Activated B cell treated with CpG ODN at 0.5 μM for 24 hours (primary cell): ENCODE measurements around the gene PNRC2. TPM values are rescaled to one million over a fixed set of nuclear protein-coding genes. Genes with fewer than 3 reads are reported as not detected.

Source experiments
- ATAC-seq: fragments of 200-7000 bp; cut with Tn5 transposase; one replicate; pipeline ENCODE4 v1.10.0; 2021; ENCODE audit warnings: low read depth, mild to moderate bottlenecking, moderate library complexity
- CTCF ChIA-PET: fragments of 350-600 bp; sonication (Branson Sonifier 250); formaldehyde crosslinking; loops from one replicate; lab custom pipeline; 2021; ENCODE audit warnings: antibody characterized with exemption; lab: Charles Lee
- POLR2A ChIA-PET: fragments of 350-600 bp; sonication (Branson Sonifier 250); formaldehyde crosslinking; loops from one replicate; lab custom pipeline; 2021; ENCODE audit warnings: antibody characterized with exemption; lab: Charles Lee
- DNase-seq: peaks from one replicate; pipeline ENCODE4 v3.0.0; 2022
- H3K27ac Mint-ChIP-seq: one replicate; pipeline ENCODE4 v1.8.0; 2020; ENCODE audit warnings: mixed read lengths
- H3K27me3 Mint-ChIP-seq: one replicate; pipeline ENCODE4 v1.8.0; 2021; ENCODE audit warnings: mixed read lengths
- H3K36me3 Mint-ChIP-seq: one replicate; pipeline ENCODE4 v1.8.0; 2021; ENCODE audit warnings: low read depth, mixed read lengths
- H3K4me1 Mint-ChIP-seq: one replicate; pipeline ENCODE4 v1.8.0; 2021; ENCODE audit warnings: mixed read lengths
- H3K4me3 Mint-ChIP-seq: one replicate; pipeline ENCODE4 v1.8.0; 2020; ENCODE audit warnings: mild to moderate bottlenecking, mixed read lengths
- H3K9me3 Mint-ChIP-seq: one replicate; pipeline ENCODE4 v1.8.0; 2020; ENCODE audit warnings: mixed read lengths
- CTCF ChIP-seq: fragments of 200-600 bp; IDR thresholded peaks from one replicate; pipeline ENCODE4 v1.8.0; 2022; ENCODE audit warnings: antibody characterized with exemption, mild to moderate bottlenecking
- intact Hi-C: fragments of 100-400 bp; cut with micrococcal nuclease; formaldehyde crosslinking; loops from one replicate; pipeline ENCODE4 v1.15.1; 2024
- total RNA-seq: library from RNA; stranded (reverse); gene quantifications from 2 replicates; pipeline ENCODE4 v1.2.3, GENCODE V29; 2022

PNRC2 gene
- total RNA-seq, 1 donor from 2014 or later = 184 TPM

- ATAC-seq = no peak
- intact Hi-C loops = no loop called here
- DNase-seq = no peak
- TF ChIP-seq CTCF = no peak
- H3K4me1 Mint-ChIP-seq = peaks cover 18% of the 10 kb centered on the region
- ChIA-PET CTCF (interaction anchor here (1.2 kb wide), 1 partner anchor 111 kb away, joined by 3 read pairs; no protein-coding TSS in a partner anchor), POLR2A (no interaction called here)
- no peak overlapping the region for H3K4me3 Mint-ChIP-seq
- no peak overlapping the region for H3K27ac Mint-ChIP-seq
- H3K9me3 Mint-ChIP-seq = no peaks in the 10 kb centered on the region
- H3K36me3 Mint-ChIP-seq = no peaks in the 10 kb centered on the region
- no peaks in the 10 kb centered on the region for H3K27me3 Mint-ChIP-seq
Measured at GRCh38 chr1:23922321-23922943, 37.2 kb upstream of the PNRC2 start.

GRCh38 chr1:23923592-23924499 lies 35.8 kb upstream of the PNRC2 start:
- Mint-ChIP-seq H3K27me3 (no peaks in the 10 kb centered on the region), H3K9me3 (no peaks in the 10 kb centered on the region), H3K27ac (peak overlapping the region; percentile 16), H3K4me3 (no peak overlapping the region), H3K36me3 (no peaks in the 10 kb centered on the region), H3K4me1 (peaks cover 14% of the 10 kb centered on the region)
- intact Hi-C loops = no loop called here
- ChIA-PET CTCF (no interaction called here), POLR2A (no interaction called here)
- no peak for ATAC-seq
- DNase-seq = no peak
- no peak for TF ChIP-seq CTCF

- ChIA-PET CTCF (interaction anchor here (1.1 kb wide), 1 partner anchor 8 kb away, joined by 3 read pairs; no protein-coding TSS in a partner anchor), POLR2A (interaction anchor here (0.7 kb wide), 1 partner anchor 32 kb away, joined by 7 read pairs; no protein-coding TSS in a partner anchor)
- ATAC-seq (no peak), DNase-seq (no peak)
- Mint-ChIP-seq H3K4me3 (no peak overlapping the region), H3K27ac (no peak overlapping the region), H3K9me3 (no peaks in the 10 kb centered on the region), H3K27me3 (no peaks in the 10 kb centered on the region), H3K4me1 (peaks cover 19% of the 10 kb centered on the region), H3K36me3 (no peaks in the 10 kb centered on the region)
- TF ChIP-seq CTCF = no peak
- intact Hi-C loops = no loop called here
Measured at GRCh38 chr1:23924601-23925000, 35.0 kb upstream of the PNRC2 start.

GRCh38 chr1:23925279-23925678 lies 34.3 kb upstream of the PNRC2 start:
- Mint-ChIP-seq H3K4me3 (no peak overlapping the region), H3K9me3 (no peaks in the 10 kb centered on the region), H3K36me3 (no peaks in the 10 kb centered on the region), H3K27me3 (no peaks in the 10 kb centered on the region), H3K27ac (no peak overlapping the region), H3K4me1 (peaks cover 14% of the 10 kb centered on the region)
- no peak for DNase-seq
- CTCF ChIA-PET = interaction anchor here (0.7 to 1.1 kb wide), 2 partner anchors 9 to 12 kb away, joined by 3 read pairs; partner anchors contain the start of gene CNR2
- intact Hi-C loops = no loop called here
- no peak for ATAC-seq
- TF ChIP-seq CTCF = no peak
- POLR2A ChIA-PET = interaction anchor here (0.7 kb wide), 1 partner anchor 31 kb away, joined by 7 read pairs; no protein-coding TSS in a partner anchor

- H3K27ac Mint-ChIP-seq = no peak overlapping the region
- no peak for DNase-seq
- ChIA-PET POLR2A (interaction anchor here (0.6 to 0.7 kb wide), 2 partner anchors 77 to 115 kb away, joined by 3 to 8 read pairs; no protein-coding TSS in a partner anchor), CTCF (interaction anchor here (2.0 kb wide), 1 partner anchor 10 kb away, joined by 7 read pairs; no protein-coding TSS in a partner anchor)
- intact Hi-C loops = no loop called here
- peaks cover 25% of the 10 kb centered on the region for H3K4me1 Mint-ChIP-seq
- TF ChIP-seq CTCF = no peak
- no peaks in the 10 kb centered on the region for H3K9me3 Mint-ChIP-seq
- H3K36me3 Mint-ChIP-seq = no peaks in the 10 kb centered on the region
- H3K27me3 Mint-ChIP-seq = no peaks in the 10 kb centered on the region
- ATAC-seq = no peak
- H3K4me3 Mint-ChIP-seq = no peak overlapping the region
Measured at GRCh38 chr1:23927097-23927496, 32.5 kb upstream of the PNRC2 start.
